Mesothelial cell of epicardium (in vitro differentiated cells): ENCODE measurements around the gene ICA1L. TPM values are rescaled to one million over a fixed set of nuclear protein-coding genes. Genes with fewer than 3 reads are reported as not detected.

ENCODE experiments used
- DNase-seq, 2 experiments: peaks; one replicate each; pipeline ENCODE4 v3.0.0; 2021; ENCODE audit warnings: low spot score in 2 of 2; ENCODE audit not compliant: unreplicated experiment in 2 of 2
- H3K27ac Mint-ChIP-seq: 2 replicates; pipeline ENCODE4 v1.8.0; 2021; ENCODE audit warnings: mixed read lengths
- H3K27me3 Mint-ChIP-seq: 2 replicates; pipeline ENCODE4 v1.8.0; 2021; ENCODE audit warnings: low read depth, mixed read lengths
- H3K36me3 Mint-ChIP-seq: 2 replicates; pipeline ENCODE4 v1.8.0; 2021; ENCODE audit warnings: mixed read lengths
- H3K4me1 Mint-ChIP-seq: 2 replicates; pipeline ENCODE4 v1.8.0; 2021; ENCODE audit warnings: mixed read lengths
- H3K4me3 Mint-ChIP-seq: 2 replicates; pipeline ENCODE4 v1.8.0; 2021; ENCODE audit warnings: mild to moderate bottlenecking, moderate library complexity, mixed read lengths
- H3K9me3 Mint-ChIP-seq: 2 replicates; pipeline ENCODE4 v1.8.0; 2021; ENCODE audit warnings: mixed read lengths
- CTCF ChIP-seq: fragments of 200-600 bp; sonication (generic); IDR thresholded peaks from one replicate; pipeline ENCODE4 v1.5.0; 2021; ENCODE audit warnings: antibody characterized with exemption; ENCODE audit not compliant: unreplicated experiment
- total RNA-seq: library from RNA; stranded (reverse); gene quantifications from 3 replicates; pipeline ENCODE4 v1.2.1, GENCODE V29; 2021

ICA1L gene
- total RNA-seq, 1 donor from 2014 or later, result 11.8 TPM

- TF ChIP-seq CTCF, result no peak
- H3K9me3 Mint-ChIP-seq, result peaks cover 19% of the 10 kb centered on the region
- H3K27me3 Mint-ChIP-seq, result no peaks in the 10 kb centered on the region
- no peaks in the 10 kb centered on the region for H3K4me1 Mint-ChIP-seq
- H3K4me3 Mint-ChIP-seq, result no peak overlapping the region
- no peak for DNase-seq
- peaks cover 14% of the 10 kb centered on the region for H3K36me3 Mint-ChIP-seq
- no peak overlapping the region for H3K27ac Mint-ChIP-seq
These were observed 30.3 kb downstream of the ICA1L start for GRCh38 chr2:202841090-202841867.

- no peak for DNase-seq
- TF ChIP-seq CTCF, result no peak
- H3K27me3 Mint-ChIP-seq, result no peaks in the 10 kb centered on the region
- H3K9me3 Mint-ChIP-seq, result peaks cover 3% of the 10 kb centered on the region
- H3K4me1 Mint-ChIP-seq, result peaks cover 8% of the 10 kb centered on the region
- H3K36me3 Mint-ChIP-seq, result no peaks in the 10 kb centered on the region
- no peak overlapping the region for H3K27ac Mint-ChIP-seq
- no peak overlapping the region for H3K4me3 Mint-ChIP-seq
These were observed 40.0 kb downstream of the ICA1L start for GRCh38 chr2:202831242-202832220.

- Mint-ChIP-seq H3K27ac (no peak overlapping the region), H3K36me3 (no peaks in the 10 kb centered on the region), H3K4me3 (no peak overlapping the region)
These were observed 46.7 kb downstream of the ICA1L start for GRCh38 chr2:202824901-202825300.

GRCh38 chr2:202822411-202822810, 49.2 kb downstream of the ICA1L start:
- Mint-ChIP-seq H3K36me3 (no peaks in the 10 kb centered on the region), H3K4me1 (peaks cover 12% of the 10 kb centered on the region), H3K4me3 (no peak overlapping the region), H3K9me3 (no peaks in the 10 kb centered on the region), H3K27ac (no peak overlapping the region), H3K27me3 (no peaks in the 10 kb centered on the region)
- DNase-seq, result no peak
- no peak for TF ChIP-seq CTCF

More at GRCh38 chr2:202824901-202825300, 46.7 kb downstream of the ICA1L start:
- Mint-ChIP-seq H3K27me3 (no peaks in the 10 kb centered on the region), H3K9me3 (no peaks in the 10 kb centered on the region), H3K4me1 (peaks cover 12% of the 10 kb centered on the region)
- no peak for DNase-seq
- TF ChIP-seq CTCF, result no peak

GRCh38 chr2:202821206-202822160, 50.1 kb downstream of the ICA1L start:
- Mint-ChIP-seq H3K27ac (no peak overlapping the region), H3K4me1 (peaks cover 12% of the 10 kb centered on the region), H3K27me3 (no peaks in the 10 kb centered on the region), H3K4me3 (no peak overlapping the region), H3K36me3 (no peaks in the 10 kb centered on the region), H3K9me3 (no peaks in the 10 kb centered on the region)
- DNase-seq, result no peak
- TF ChIP-seq CTCF, result no peak
